H1 (cell line): ENCODE results near the gene C1orf50. TPM values are rescaled to one million over a fixed set of nuclear protein-coding genes. Genes with fewer than 3 reads are reported as not detected.
"Not testable (repeated sequence)": the region's sequence is repeated elsewhere in the genome, so short reads cannot be mapped to it uniquely, and the experiment has no call there.

Source experiments
- CTCF ChIA-PET: fragments of 300-600 bp; sonication (Branson Sonifier 250); formaldehyde crosslinking; loops from one replicate; lab custom pipeline; 2021; ENCODE audit not compliant: partially characterized antibody; lab: Charles Lee
- POLR2A ChIA-PET: fragments of 300-600 bp; sonication (Branson Sonifier 250); formaldehyde crosslinking; loops from one replicate; lab custom pipeline; 2021; ENCODE audit warnings: inconsistent platforms; ENCODE audit not compliant: partially characterized antibody; lab: Charles Lee
- DNase-seq, 2 experiments: peaks; one replicate each; pipeline versions ENCODE4 v3.0.0 to v3.0.0-alpha.2; 2010 to 2022; ENCODE audit warnings: low spot score in 2 of 2, low read depth in 1 of 2, mixed read lengths in 1 of 2
- FAIRE-seq: peaks from 2 replicates; lab custom pipeline; 2011; peaks lifted over from hg19 to GRCh38; lab: Jason Lieb, UNC
- H2AFZ ChIP-seq: 2 replicates; pipeline ENCODE4 v1.8.1; 2012; ENCODE audit warnings: low read length, inconsistent platforms
- H2AK5ac ChIP-seq: 2 replicates; pipeline ENCODE4 v1.6.1; 2013; ENCODE audit warnings: low read depth, low read length
- H2BK120ac ChIP-seq: replicated peaks from 2 replicates; pipeline ENCODE3; 2013; ENCODE audit warnings: low read depth, low read length, inconsistent platforms
- H2BK12ac ChIP-seq: 2 replicates; pipeline ENCODE4 v1.6.1; 2013; ENCODE audit warnings: low read depth, low read length
- H2BK15ac ChIP-seq: 2 replicates; pipeline ENCODE4 v1.6.1; 2013; ENCODE audit warnings: low read length
- H2BK20ac ChIP-seq: 2 replicates; pipeline ENCODE4 v1.6.1; 2013; ENCODE audit warnings: low read length
- H2BK5ac ChIP-seq: 2 replicates; pipeline ENCODE4 v1.6.1; 2013; ENCODE audit warnings: low read depth, low read length
- H3K14ac ChIP-seq: 2 replicates; pipeline ENCODE4 v1.6.1; 2013; ENCODE audit warnings: inconsistent platforms; ENCODE audit not compliant: insufficient read length
- H3K18ac ChIP-seq: 2 replicates; pipeline ENCODE4 v1.6.1; 2013; ENCODE audit warnings: low read length; ENCODE audit errors: extremely low read depth
- H3K23ac ChIP-seq: 2 replicates; pipeline ENCODE4 v1.6.1; 2013; ENCODE audit warnings: inconsistent platforms; ENCODE audit not compliant: insufficient read length
- H3K23me2 ChIP-seq: 2 replicates; pipeline ENCODE4 v1.6.1; 2013; ENCODE audit warnings: low read depth, low read length
- H3K27ac ChIP-seq: 2 replicates; pipeline ENCODE4 v1.6.1; 2011; ENCODE audit warnings: low read depth, low read length, inconsistent platforms
- H3K27me3 ChIP-seq, 4 experiments: replicated peaks in 1 of 4; 1 replicate in 1 of 4; 2 replicates in 3 of 4; pipeline versions ENCODE4 v1.6.1 to v1.8.1; 2011 to 2013; ENCODE audit warnings: low read length in 3 of 4, mild to moderate bottlenecking in 3 of 4, inconsistent platforms in 2 of 4, mixed read lengths in 2 of 4, moderate library complexity in 1 of 4; ENCODE audit not compliant: control insufficient read depth in 3 of 4, insufficient read depth in 3 of 4; ENCODE audit errors: extremely low read depth in 1 of 4
- H3K36me3 ChIP-seq, 4 experiments: 2 replicates each; pipeline versions ENCODE4 v1.6.1 to v1.8.1; 2011 to 2013; ENCODE audit warnings: mild to moderate bottlenecking in 4 of 4, low read length in 3 of 4, moderate library complexity in 2 of 4, control low read depth in 1 of 4, inconsistent platforms in 1 of 4; ENCODE audit not compliant: insufficient read depth in 4 of 4, control insufficient read depth in 2 of 4
- H3K4ac ChIP-seq: replicated peaks from 2 replicates; pipeline ENCODE3; 2013; ENCODE audit warnings: low read length, low read depth, mixed read lengths, inconsistent platforms; ENCODE audit not compliant: insufficient read length
- H3K4me1 ChIP-seq, 4 experiments: replicated peaks in 1 of 4; 1 replicate in 1 of 4; 2 replicates in 3 of 4; pipeline versions ENCODE4 v1.6.1 to v1.8.1; 2011 to 2013; ENCODE audit warnings: low read length in 3 of 4, inconsistent platforms in 2 of 4, mixed read lengths in 1 of 4; ENCODE audit not compliant: insufficient read depth in 4 of 4, control insufficient read depth in 3 of 4
- H3K4me2 ChIP-seq, 2 experiments: 2 replicates each; pipeline versions ENCODE4 v1.6.1 to v1.8.1; 2011 to 2013; ENCODE audit warnings: low read depth in 2 of 2, low read length in 2 of 2, control low read depth in 1 of 2, inconsistent platforms in 1 of 2, mild to moderate bottlenecking in 1 of 2; ENCODE audit not compliant: insufficient read depth in 1 of 2
- H3K4me3 ChIP-seq, 4 experiments: fragments of 200-600, 300-600 bp in 1 of 4; sonication (generic), shearing (Covaris generic), sonication (Bioruptor Twin) in 1 of 4; 2 replicates each; pipeline versions ENCODE4 v1.5.1 to v1.8.1; 2011 to 2016; ENCODE audit warnings: low read length in 4 of 4, low read depth in 3 of 4, control low read depth in 2 of 4, inconsistent platforms in 2 of 4, mild to moderate bottlenecking in 2 of 4, mixed read lengths in 1 of 4, moderate library complexity in 1 of 4; ENCODE audit not compliant: insufficient read depth in 2 of 4; ENCODE audit errors: extremely low read depth in 1 of 4
- H3K56ac ChIP-seq: replicated peaks from 2 replicates; pipeline ENCODE3; 2013; ENCODE audit warnings: low read depth, mild to moderate bottlenecking, mixed read lengths, low read length, inconsistent platforms; ENCODE audit not compliant: insufficient read length
- H3K79me1 ChIP-seq: 2 replicates; pipeline ENCODE4 v1.6.1; 2013; ENCODE audit warnings: low read depth, low read length, control low read depth
- H3K79me2 ChIP-seq, 2 experiments: 2 replicates each; pipeline versions ENCODE4 v1.6.1 to v1.8.1; 2012 to 2013; ENCODE audit warnings: low read length in 2 of 2, mild to moderate bottlenecking in 2 of 2, inconsistent platforms in 1 of 2; ENCODE audit not compliant: insufficient read depth in 2 of 2, control insufficient read depth in 1 of 2
- H3K9ac ChIP-seq, 4 experiments: replicated peaks in 1 of 4; 1 replicate in 1 of 4; 2 replicates in 3 of 4; pipeline versions ENCODE4 v1.6.1 to v1.8.1; 2011 to 2013; ENCODE audit warnings: low read depth in 3 of 4, low read length in 3 of 4, control low read depth in 2 of 4, mild to moderate bottlenecking in 2 of 4, moderate library complexity in 2 of 4, inconsistent platforms in 1 of 4; ENCODE audit errors: extremely low read depth in 1 of 4
- H3K9me3 ChIP-seq, 2 experiments: 2 replicates each; pipeline versions ENCODE4 v1.6.1 to v1.8.1; 2012 to 2013; ENCODE audit warnings: mild to moderate bottlenecking in 2 of 2, moderate library complexity in 2 of 2, control low read depth in 1 of 2, inconsistent platforms in 1 of 2, low read depth in 1 of 2, low read length in 1 of 2, mixed read lengths in 1 of 2; ENCODE audit not compliant: insufficient read depth in 2 of 2
- H4K20me1 ChIP-seq, 2 experiments: replicated peaks in 1 of 2; 2 replicates each; pipeline versions ENCODE3 to v1.8.1; 2011 to 2013; ENCODE audit warnings: inconsistent platforms in 2 of 2, low read length in 2 of 2, mild to moderate bottlenecking in 1 of 2; ENCODE audit not compliant: insufficient read depth in 2 of 2, control insufficient read depth in 1 of 2
- H4K5ac ChIP-seq: 2 replicates; pipeline ENCODE4 v1.6.1; 2013; ENCODE audit warnings: low read length, low read depth, mixed read lengths, inconsistent platforms; ENCODE audit not compliant: insufficient read length
- H4K8ac ChIP-seq: 2 replicates; pipeline ENCODE4 v1.8.0; 2013; ENCODE audit warnings: mild to moderate bottlenecking, moderate library complexity, low read length, inconsistent platforms; ENCODE audit not compliant: insufficient read depth; ENCODE audit errors: extremely low read depth
- H4K91ac ChIP-seq: replicated peaks from 2 replicates; pipeline ENCODE3; 2013; ENCODE audit warnings: low read length, mixed read lengths, inconsistent platforms; ENCODE audit not compliant: insufficient read length
- EGR1 ChIP-seq: IDR thresholded peaks from 2 replicates; pipeline ENCODE4 v1.6.1; 2011; ENCODE audit warnings: low read depth, low read length, borderline replicate concordance
- WGBS, 2 experiments: shearing (Covaris generic) in 1 of 2; methylation state at CpG; one replicate each; pipeline versions ENCODE4 v1.1.6 to v1.1.7; 2013 to 2015; ENCODE audit warnings: low lambda C conversion rate in 2 of 2, mixed read lengths in 2 of 2, inconsistent platforms in 1 of 2, low coverage in 1 of 2, missing lambda C conversion rate in 1 of 2; ENCODE audit not compliant: insufficient replicate concordance in 2 of 2, insufficient coverage in 1 of 2, insufficient read length in 1 of 2; ENCODE audit errors: extremely low coverage in 1 of 2, missing lambda C conversion rate in 1 of 2; 5-methylcytosine and 5-hydroxymethylcytosine counted together
- polyA plus RNA-seq, 7 experiments: library from polyadenylated mRNA; depleted of rRNA in 3 of 7; stranded (reverse) in 5 of 7; unstranded in 2 of 7; fragments of >200 nt in 5 of 7; fragments of 200-250 nt in 2 of 7; gene quantifications; 1 replicate in 5 of 7; 2 replicates in 1 of 7; 4 replicates in 1 of 7; pipeline versions ENCODE4 v1.2.1 to v1.2.3, GENCODE V29; 2011 to 2013; ENCODE audit warnings: missing spikeins in 2 of 7, mixed read lengths in 2 of 7
- total RNA-seq: library from RNA; stranded (reverse); fragmentation: NEBNext Ultra II Directional; extraction: Animal tissue kit (Norgen Biotek cat#: 25700); gene quantifications from 2 replicates; pipeline ENCODE4 v1.2.1, GENCODE V29; 2021

Gene C1orf50
- total and polyA plus RNA-seq, 2 of the 8 experiments (the other 6 are each of a cell fraction or from before 2014, with no cell fraction given) = 3.2 to 7.1 TPM

DNA sequence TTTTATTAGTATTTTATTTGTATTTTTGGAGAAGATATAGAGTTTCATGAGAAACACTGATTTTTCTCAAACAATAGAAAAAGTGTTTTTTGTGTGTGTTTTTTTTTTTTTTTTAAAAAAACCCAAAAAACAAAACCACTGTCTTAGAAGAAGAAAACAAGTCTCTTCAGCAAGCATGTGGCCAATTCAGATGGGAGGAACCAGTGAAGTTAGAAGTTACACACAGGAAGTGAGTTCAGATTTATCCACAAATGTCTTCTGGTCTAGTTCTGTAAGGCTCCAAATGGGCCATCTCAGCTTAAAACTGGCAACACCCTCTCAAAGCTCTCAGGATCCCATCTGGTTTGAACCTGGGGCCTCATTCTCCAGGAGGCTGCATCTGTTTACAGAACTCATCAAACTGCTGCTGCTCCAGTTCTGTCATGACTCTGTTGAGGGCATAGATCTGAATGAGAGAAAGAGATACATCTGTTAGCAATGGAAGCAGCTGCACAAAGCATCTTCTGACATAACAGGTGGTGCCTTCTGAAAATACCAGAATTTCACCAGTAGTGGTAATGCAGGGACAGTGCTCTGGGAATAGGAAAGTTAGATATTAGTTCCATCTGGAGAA is 40.1 kb downstream of the C1orf50 start (continued):
- no peak for TF ChIP-seq EGR1
- TF ChIP-seq, all 59 proteins: peak for 0

DNA sequence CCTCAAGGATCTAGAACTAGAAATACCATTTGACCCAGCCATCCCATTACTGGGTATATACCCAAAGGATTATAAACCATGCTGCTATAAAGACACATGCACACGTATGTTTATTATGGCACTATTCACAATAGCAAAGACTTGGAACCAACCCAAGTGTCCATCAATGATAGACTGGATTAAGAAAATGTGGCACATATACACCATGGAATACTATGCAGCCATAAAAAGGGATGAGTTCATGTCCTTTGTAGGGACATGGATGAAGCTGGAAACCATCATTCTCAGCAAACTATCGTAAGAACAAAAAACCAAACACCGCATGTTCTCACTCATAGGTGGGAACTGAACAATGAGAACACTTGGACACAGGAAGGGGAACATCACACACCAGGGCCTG is 47.8 kb downstream of the C1orf50 start:
- H3K36me3 ChIP-seq, H3K4me2 ChIP-seq, H3K27me3 ChIP-seq, H3K56ac ChIP-seq, H3K9me3 ChIP-seq, H3K4ac ChIP-seq, H2BK15ac ChIP-seq, H3K79me1 ChIP-seq, H3K27ac ChIP-seq, H3K23ac ChIP-seq, H3K23me2 ChIP-seq, H3K14ac ChIP-seq, H4K8ac ChIP-seq, H3K79me2 ChIP-seq, H4K5ac ChIP-seq, H3K9ac ChIP-seq, H4K20me1 ChIP-seq, FAIRE-seq, H2AFZ ChIP-seq, H3K4me1 ChIP-seq, H2BK12ac ChIP-seq, H2BK5ac ChIP-seq, DNase-seq, H2BK20ac ChIP-seq, H2BK120ac ChIP-seq, H4K91ac ChIP-seq, H3K4me3 ChIP-seq, H2AK5ac ChIP-seq, H3K18ac ChIP-seq, CTCF ChIA-PET: not testable (repeated sequence)
- POLR2A ChIA-PET = interaction anchor here (2.0 kb wide), 1 partner anchor 15 kb away, joined by 8 read pairs; no protein-coding TSS in a partner anchor
- WGBS, 2 experiments = 90% methylated on average over 1 of the region's 3 CpGs; no CpG with 5 or more reads in 1 of the 2 experiments
